H9 (cell line): ENCODE data around the gene SRPX. TPM values are rescaled to one million over a fixed set of nuclear protein-coding genes. Genes with fewer than 3 reads are reported as not detected.

Source experiments
- DNase-seq: peaks from one replicate; pipeline ENCODE4 v3.0.0-alpha.2; 2017
- H2AFZ ChIP-seq: one replicate; pipeline ENCODE4 v1.6.1; 2013; ENCODE audit warnings: mild to moderate bottlenecking, low read length, control low read depth, moderate library complexity
- H2AK5ac ChIP-seq: 2 replicates; pipeline ENCODE4 v1.6.1; 2013; ENCODE audit warnings: low read length, control low read depth, mixed read lengths; ENCODE audit not compliant: insufficient read length
- H2BK120ac ChIP-seq: one replicate; pipeline ENCODE4 v1.6.1; 2013; ENCODE audit warnings: low read depth, mild to moderate bottlenecking, low read length, control low read depth, inconsistent platforms; ENCODE audit not compliant: poor library complexity, severe bottlenecking
- H2BK12ac ChIP-seq: 2 replicates; pipeline ENCODE4 v1.6.1; 2013; ENCODE audit warnings: low read length, control low read depth, mixed read lengths, low read depth; ENCODE audit not compliant: insufficient read length
- H2BK15ac ChIP-seq: 2 replicates; pipeline ENCODE4 v1.6.1; 2013; ENCODE audit warnings: low read depth, low read length, control low read depth
- H2BK20ac ChIP-seq: one replicate; pipeline ENCODE4 v1.6.1; 2013; ENCODE audit warnings: low read depth, mild to moderate bottlenecking, low read length, control low read depth, inconsistent platforms; ENCODE audit not compliant: poor library complexity, severe bottlenecking
- H2BK5ac ChIP-seq: 2 replicates; pipeline ENCODE4 v1.6.1; 2013; ENCODE audit warnings: low read length, control low read depth, mixed read lengths; ENCODE audit not compliant: insufficient read length
- H3K14ac ChIP-seq: 2 replicates; pipeline ENCODE4 v1.6.1; 2013; ENCODE audit warnings: low read length, control low read depth; ENCODE audit not compliant: insufficient read depth
- H3K18ac ChIP-seq: 2 replicates; pipeline ENCODE4 v1.6.1; 2013; ENCODE audit warnings: low read depth, mild to moderate bottlenecking, mixed read lengths, low read length, control low read depth; ENCODE audit not compliant: insufficient read length
- H3K23ac ChIP-seq: 2 replicates; pipeline ENCODE4 v1.6.1; 2013; ENCODE audit warnings: low read length, control low read depth, mixed read lengths, low read depth; ENCODE audit not compliant: insufficient read length
- H3K23me2 ChIP-seq: 2 replicates; pipeline ENCODE4 v1.6.1; 2013; ENCODE audit warnings: low read depth, mild to moderate bottlenecking, mixed read lengths, low read length, control low read depth; ENCODE audit not compliant: insufficient read length, poor library complexity, severe bottlenecking
- H3K27ac ChIP-seq: 2 replicates; pipeline ENCODE4 v1.5.1; 2013; ENCODE audit warnings: low read length, control low read depth, mixed read lengths, low read depth; ENCODE audit not compliant: insufficient read length
- H3K27me3 ChIP-seq: 2 replicates; pipeline ENCODE4 v1.6.1; 2013; ENCODE audit warnings: low read length, control low read depth, inconsistent platforms; ENCODE audit not compliant: insufficient read depth
- H3K4ac ChIP-seq: 2 replicates; pipeline ENCODE4 v1.6.1; 2013; ENCODE audit warnings: low read depth, mild to moderate bottlenecking, control low read depth, inconsistent platforms, low read length, moderate library complexity
- H3K4me1 ChIP-seq: 2 replicates; pipeline ENCODE4 v1.6.1; 2013; ENCODE audit warnings: low read length, control low read depth, inconsistent platforms; ENCODE audit not compliant: insufficient read depth
- H3K4me2 ChIP-seq: 2 replicates; pipeline ENCODE4 v1.6.1; 2013; ENCODE audit warnings: low read length, control low read depth, mixed read lengths; ENCODE audit not compliant: insufficient read length, insufficient read depth
- H3K56ac ChIP-seq: 2 replicates; pipeline ENCODE4 v1.6.1; 2013; ENCODE audit warnings: low read depth, mild to moderate bottlenecking, mixed read lengths, low read length, control low read depth; ENCODE audit not compliant: insufficient read length
- H3K79me1 ChIP-seq: 2 replicates; pipeline ENCODE4 v1.6.1; 2013; ENCODE audit warnings: low read depth, mild to moderate bottlenecking, moderate library complexity, low read length, control low read depth, inconsistent platforms; ENCODE audit not compliant: insufficient read depth, poor library complexity, severe bottlenecking
- H3K79me2 ChIP-seq: 2 replicates; pipeline ENCODE4 v1.6.1; 2013; ENCODE audit warnings: low read length, control low read depth, inconsistent platforms; ENCODE audit not compliant: insufficient read depth
- H3K9ac ChIP-seq: 2 replicates; pipeline ENCODE4 v1.6.1; 2013; ENCODE audit warnings: low read length, control low read depth, mixed read lengths; ENCODE audit not compliant: insufficient read length; ENCODE audit errors: extremely low read depth
- H3K9me3 ChIP-seq: one replicate; pipeline ENCODE4 v1.6.1; 2013; ENCODE audit warnings: low read depth, low read length, inconsistent platforms; ENCODE audit not compliant: control insufficient read depth
- H3T11ph ChIP-seq: one replicate; pipeline ENCODE4 v1.6.1; 2013; ENCODE audit warnings: mild to moderate bottlenecking, low read length, control low read depth, inconsistent platforms
- H4K20me1 ChIP-seq: one replicate; pipeline ENCODE4 v1.6.1; 2013; ENCODE audit not compliant: control insufficient read depth, insufficient read length, insufficient read depth
- H4K5ac ChIP-seq: 2 replicates; pipeline ENCODE4 v1.6.1; 2013; ENCODE audit warnings: low read depth, mild to moderate bottlenecking, mixed read lengths, low read length, control low read depth; ENCODE audit not compliant: insufficient read length
- H4K8ac ChIP-seq: replicated peaks from 2 replicates; pipeline ENCODE4 v1.6.1; 2013; ENCODE audit warnings: low read length, control low read depth, mixed read lengths, low read depth; ENCODE audit not compliant: insufficient read length
- H4K91ac ChIP-seq: 2 replicates; pipeline ENCODE4 v1.6.1; 2013; ENCODE audit warnings: low read depth, mild to moderate bottlenecking, moderate library complexity, mixed read lengths, low read length, control low read depth; ENCODE audit not compliant: insufficient read length
- H3K27ac Mint-ChIP-seq, 3 experiments: 2 replicates in 2 of 3; 3 replicates in 1 of 3; pipeline ENCODE4 v1.8.0; 2020 to 2021; ENCODE audit warnings: mixed read lengths in 3 of 3, mild to moderate bottlenecking in 1 of 3, moderate library complexity in 1 of 3
- H3K27me3 Mint-ChIP-seq: 2 replicates; pipeline ENCODE4 v1.8.0; 2021; ENCODE audit warnings: low read depth, mild to moderate bottlenecking, moderate library complexity, mixed read lengths
- H3K36me3 Mint-ChIP-seq, 3 experiments: 2 replicates in 2 of 3; 3 replicates in 1 of 3; pipeline ENCODE4 v1.8.0; 2020 to 2021; ENCODE audit warnings: low read depth in 3 of 3, mixed read lengths in 3 of 3; ENCODE audit not compliant: insufficient read depth in 1 of 3
- H3K4me1 Mint-ChIP-seq, 2 experiments: 2 replicates each; pipeline ENCODE4 v1.8.0; 2020; ENCODE audit warnings: mixed read lengths in 2 of 2
- H3K4me3 Mint-ChIP-seq, 2 experiments: 2 replicates in 1 of 2; 3 replicates in 1 of 2; pipeline ENCODE4 v1.8.0; 2020 to 2021; ENCODE audit warnings: mild to moderate bottlenecking in 2 of 2, mixed read lengths in 2 of 2, moderate library complexity in 1 of 2
- H3K9me3 Mint-ChIP-seq, 2 experiments: 2 replicates in 1 of 2; 3 replicates in 1 of 2; pipeline ENCODE4 v1.8.0; 2020; ENCODE audit warnings: mild to moderate bottlenecking in 2 of 2, mixed read lengths in 2 of 2, moderate library complexity in 1 of 2
- CTCF ChIP-seq: fragments of 200-600 bp; sonication (generic); conservative IDR thresholded peaks from 3 replicates; pipeline ENCODE4 v1.8.0; 2021; ENCODE audit warnings: antibody characterized with exemption, mild to moderate bottlenecking
- WGBS: extraction: QIAGEN DNeasy Blood & Tissue Kit; methylation state at CpG from one replicate; pipeline ENCODE4 v1.1.7; 2013; ENCODE audit warnings: missing lambda C conversion rate, low lambda C conversion rate, mixed read lengths; ENCODE audit not compliant: insufficient read length; ENCODE audit errors: extremely low coverage; 5-methylcytosine and 5-hydroxymethylcytosine counted together
- total RNA-seq: library from RNA; stranded (reverse); gene quantifications from 2 replicates; pipeline ENCODE4 v1.2.1, GENCODE V29; 2021

SRPX gene
- total RNA-seq, 1 experiment from 2014 or later: 2.8 TPM

GRCh38 chrX:38105216-38105725, 115.4 kb downstream of the SRPX start:
- no peak overlapping the region for H3K9ac ChIP-seq
- H2AFZ ChIP-seq: no peak overlapping the region
- no peak overlapping the region for H3K56ac ChIP-seq
- no peak overlapping the region for H4K5ac ChIP-seq
- H3K4ac ChIP-seq: no peak overlapping the region
- H3K9me3 ChIP-seq: no peaks in the 10 kb centered on the region
- H2BK5ac ChIP-seq: no peak overlapping the region
- no peak overlapping the region for H3K14ac ChIP-seq
- H3K23me2 ChIP-seq: no peaks in the 10 kb centered on the region
- H3K27ac ChIP-seq: no peak overlapping the region
- no peaks in the 10 kb centered on the region for H4K20me1 ChIP-seq
- H3K4me3 Mint-ChIP-seq: no peak overlapping the region
- H2BK12ac ChIP-seq: no peak overlapping the region
- H2BK120ac ChIP-seq: no peak overlapping the region
- no peaks in the 10 kb centered on the region for H3K79me1 ChIP-seq
- H3K18ac ChIP-seq: no peak overlapping the region
- H3K4me2 ChIP-seq: no peak overlapping the region
- no peak overlapping the region for H2BK20ac ChIP-seq
- peaks cover 3% of the 10 kb centered on the region in 2 experiments; a peak in 2 of 4 replicates for H3K4me1 Mint-ChIP-seq
- H3T11ph ChIP-seq: no peak overlapping the region
- no peak overlapping the region for H3K23ac ChIP-seq
- no peak overlapping the region for H2BK15ac ChIP-seq
- no peak for TF ChIP-seq CTCF
- peaks cover 0 to 3% (median 0%) of the 10 kb centered on the region in 3 experiments; a peak in 1 of 7 replicates for H3K36me3 Mint-ChIP-seq
- no peak for DNase-seq
- H3K27ac Mint-ChIP-seq: no peak overlapping the region
- no peaks in the 10 kb centered on the region for H3K4me1 ChIP-seq
- WGBS: no CpG with 5 or more reads among the region's 6 CpGs
- H4K8ac ChIP-seq: no peak overlapping the region
- no peaks in the 10 kb centered on the region for H3K27me3 ChIP-seq
- no peaks in the 10 kb centered on the region for H3K79me2 ChIP-seq
- no peak overlapping the region for H4K91ac ChIP-seq
- H2AK5ac ChIP-seq: no peak overlapping the region
- no peaks in the 10 kb centered on the region for H3K27me3 Mint-ChIP-seq
- H3K9me3 Mint-ChIP-seq: peaks cover 65 to 72% of the 10 kb centered on the region in 2 experiments
